HS-27A (cell line): ENCODE measurements around the gene SLC17A7.

ENCODE experiments used
- DNase-seq: peaks from one replicate; pipeline ENCODE4 v3.0.0-alpha.2; 2012; ENCODE audit warnings: low read depth, missing footprints

SLC17A7 gene

DNA sequence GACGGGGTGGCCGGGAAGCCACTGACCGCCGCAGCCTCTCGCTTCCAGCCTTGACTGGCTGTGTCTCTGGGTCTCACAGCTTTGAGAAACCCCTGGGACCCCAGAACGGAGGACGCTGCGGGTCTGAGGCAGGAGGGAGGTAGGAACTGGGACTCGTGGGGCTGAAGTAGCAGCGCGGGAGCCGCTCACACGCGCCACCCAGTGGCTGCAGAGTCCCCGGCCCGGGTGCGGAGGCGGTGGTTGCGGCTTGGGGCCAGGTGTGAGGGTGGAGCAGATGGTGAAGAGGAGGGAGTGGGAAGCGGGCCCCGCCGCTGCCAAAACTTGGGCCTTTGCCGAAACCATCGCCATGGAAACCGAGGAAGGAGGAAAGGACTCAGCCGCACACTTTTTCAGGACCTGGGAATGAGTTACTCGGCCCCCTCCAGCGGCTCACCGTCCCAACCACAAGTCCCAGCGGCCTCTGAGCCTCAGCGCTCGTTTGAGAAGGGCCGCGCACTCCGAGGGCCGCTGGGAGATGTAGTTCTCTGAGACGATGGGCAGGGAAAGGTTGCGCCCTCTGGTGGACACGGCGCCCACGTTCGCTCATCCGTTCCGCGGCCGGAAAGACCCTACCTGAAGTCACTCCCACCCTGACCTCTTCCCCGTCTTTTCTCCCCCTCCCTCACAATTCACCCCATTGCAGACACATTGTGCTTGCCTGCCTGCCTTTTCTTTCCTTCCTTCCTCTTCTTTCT lies 2.2 kb upstream of the SLC17A7 start:
- peak; percentile 89 for DNase-seq

GRCh38 chr19:49442771-49443365 lies 1.5 kb upstream of the SLC17A7 start:
- DNase-seq: peak; percentile 89

- DNase-seq: no peak
Measured at GRCh38 chr19:49442354-49442753, 1.0 kb upstream of the SLC17A7 start.

DNA sequence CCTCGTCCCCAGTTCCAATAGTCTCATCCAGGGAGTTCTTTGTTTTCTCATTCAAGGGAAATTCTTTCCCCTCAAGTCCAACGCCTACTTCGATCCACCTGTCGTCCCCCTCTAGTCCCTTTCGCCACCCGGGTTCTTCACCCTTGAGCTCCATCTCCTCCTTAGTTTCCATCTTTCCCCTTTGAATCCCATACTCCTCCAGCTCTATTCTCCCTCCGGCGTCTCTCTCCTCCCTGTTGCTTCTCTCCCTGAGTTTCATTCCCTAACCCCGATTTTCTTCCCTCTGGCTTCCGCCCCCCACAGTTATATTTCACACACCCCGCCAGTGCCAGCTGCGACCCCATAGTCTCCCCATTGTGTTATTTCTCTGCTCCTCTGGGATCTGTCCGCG lies 628 bp upstream of the SLC17A7 start:
- no peak for DNase-seq

DNA sequence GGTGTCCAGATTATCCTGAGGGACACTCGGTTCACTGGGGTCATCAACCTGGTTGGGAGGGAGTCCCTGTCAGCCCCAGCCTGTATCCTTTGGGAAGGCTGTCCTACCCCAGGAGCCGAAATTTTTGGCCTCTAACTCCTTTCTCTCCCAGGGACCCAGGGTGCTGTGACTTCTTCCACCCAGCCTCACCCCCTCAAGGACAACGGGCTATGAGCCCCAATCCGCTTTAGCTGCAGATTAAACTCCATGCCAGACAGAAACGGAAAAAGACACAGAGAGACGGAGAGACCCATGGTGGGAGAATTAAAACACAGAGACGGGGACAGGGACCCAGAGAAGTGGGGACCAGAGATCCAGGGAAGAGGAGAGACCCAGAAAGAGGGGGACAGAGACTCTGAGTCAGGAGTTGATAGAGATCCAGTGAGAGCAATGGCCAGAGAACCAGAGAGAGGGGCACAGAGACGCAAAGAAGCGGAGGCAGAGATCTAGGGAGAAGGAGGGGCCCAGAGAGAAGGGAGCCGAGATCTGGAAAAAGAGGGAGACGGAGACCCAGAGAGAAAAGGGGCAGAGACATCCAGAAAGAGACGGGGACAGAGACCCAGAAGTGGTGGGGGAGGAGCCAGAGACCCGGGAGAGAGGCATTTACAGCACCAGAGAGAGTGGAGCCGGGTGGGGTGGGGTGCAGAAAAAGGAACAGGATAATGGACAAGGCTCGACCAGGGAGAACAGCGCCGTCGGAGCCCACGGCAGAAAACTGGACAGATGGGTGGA lies 703 bp downstream of the SLC17A7 start:
- no peak for DNase-seq

DNA sequence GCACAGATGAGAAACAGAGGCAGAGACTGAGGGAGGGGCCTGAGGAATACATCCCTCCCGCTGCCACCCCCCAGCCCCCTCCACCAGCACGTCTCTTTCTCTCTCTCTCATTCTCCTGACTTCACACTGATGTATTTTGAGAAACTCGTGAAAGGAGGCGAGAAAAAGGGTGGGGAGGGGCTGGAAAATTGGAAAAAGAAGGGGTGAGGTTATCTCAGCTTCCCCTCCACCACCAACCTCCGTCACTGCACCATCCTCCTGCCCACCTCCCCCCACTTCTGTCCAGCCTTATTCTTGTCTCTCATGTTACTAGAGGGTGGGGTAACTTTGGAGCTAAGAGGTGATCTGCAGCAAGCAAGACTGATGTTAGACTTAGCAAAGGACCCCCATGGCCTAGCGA lies 1.5 kb downstream of the SLC17A7 start:
- DNase-seq: no peak

DNA sequence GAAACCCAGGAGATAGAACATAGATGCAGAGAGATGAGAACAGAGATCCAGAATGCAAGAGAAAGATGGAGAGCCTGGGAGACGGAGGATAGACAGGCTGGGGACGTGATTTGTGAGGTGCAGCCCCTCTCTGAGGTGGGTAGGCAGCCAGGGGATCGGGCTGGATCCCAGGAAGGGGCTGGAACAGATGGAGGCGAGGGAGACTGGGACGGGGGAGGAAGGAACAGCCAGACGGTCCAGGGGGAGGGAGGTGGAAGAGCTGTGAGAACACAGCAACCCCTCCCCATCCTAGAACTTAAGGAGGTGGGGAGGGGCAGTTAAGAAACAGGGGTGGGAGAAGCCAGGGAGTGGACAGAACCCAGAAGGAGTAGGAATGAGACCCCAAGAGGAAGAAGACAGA lies 3.1 kb downstream of the SLC17A7 start:
- no peak for DNase-seq

DNA sequence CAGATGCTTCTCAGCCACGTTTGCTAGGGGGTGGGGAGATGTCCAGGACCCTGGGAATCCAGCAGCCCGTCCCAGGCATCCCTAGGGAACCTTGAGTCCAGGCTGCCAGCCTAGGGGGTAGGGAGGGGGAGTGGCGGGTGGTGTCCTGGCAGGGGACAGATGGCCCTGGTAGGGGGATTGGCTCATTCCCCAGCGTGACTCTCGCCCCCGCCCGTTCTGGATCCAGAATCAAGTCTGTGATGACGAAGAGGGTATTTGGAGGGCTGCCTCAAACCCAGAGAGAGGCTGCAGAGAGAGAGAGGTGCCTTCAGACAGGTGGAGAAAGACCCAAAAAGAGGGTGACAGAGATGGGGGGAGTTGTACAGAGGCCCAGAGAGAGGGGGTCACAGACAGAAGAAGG lies 4.1 kb downstream of the SLC17A7 start:
- DNase-seq: no peak

DNA sequence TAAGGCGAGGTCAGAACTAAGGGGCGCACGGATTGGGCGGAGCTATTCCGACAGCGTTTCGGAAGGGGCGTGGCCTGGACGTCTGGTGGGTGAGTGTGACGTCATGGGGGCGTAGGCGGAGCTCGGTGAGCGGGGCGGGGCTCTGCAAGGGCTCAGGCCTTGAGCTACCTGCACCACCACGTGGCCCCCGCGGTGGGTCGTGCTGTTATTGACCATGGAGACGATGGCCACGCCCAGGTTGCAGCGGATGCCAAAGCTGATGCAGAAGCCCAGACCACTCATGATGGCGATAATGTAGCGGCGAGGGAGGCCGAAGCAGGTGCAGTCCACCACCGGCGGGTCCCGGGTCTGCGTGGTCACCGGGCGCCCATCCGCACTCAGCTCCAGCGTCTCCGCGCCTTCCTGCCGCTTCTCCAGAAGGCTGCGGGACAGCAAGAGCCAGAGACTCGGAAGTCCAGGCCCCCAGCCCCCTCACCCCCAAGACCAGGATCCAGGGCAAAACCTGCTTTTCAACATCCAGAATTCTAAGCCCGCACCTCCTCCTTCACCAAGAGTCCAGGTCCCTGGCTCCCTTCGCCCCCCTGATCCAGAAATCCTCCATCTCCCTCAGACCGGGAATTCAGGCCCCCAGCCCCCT lies 4.8 kb downstream of the SLC17A7 start:
- no peak for DNase-seq

DNA sequence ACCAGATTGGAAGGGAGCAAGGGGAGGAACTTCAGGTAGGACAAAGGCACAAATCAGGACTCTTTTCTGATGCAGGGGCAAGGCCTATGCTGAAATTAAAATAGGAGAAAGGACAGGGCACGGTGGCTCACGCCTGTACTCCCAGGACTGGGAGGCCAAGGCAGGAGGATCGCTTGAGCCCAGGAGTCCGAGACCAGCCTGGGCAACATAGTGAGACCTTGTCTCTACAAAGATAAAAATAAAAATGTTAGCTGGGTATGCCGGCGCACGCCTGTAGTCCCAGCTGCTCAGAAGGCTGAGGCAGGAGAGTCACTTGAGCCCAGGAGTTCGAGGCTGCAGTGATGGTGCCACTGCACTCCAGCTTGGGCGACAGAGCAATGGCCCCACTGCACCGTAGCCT lies 5.7 kb downstream of the SLC17A7 start:
- DNase-seq: no peak

DNA sequence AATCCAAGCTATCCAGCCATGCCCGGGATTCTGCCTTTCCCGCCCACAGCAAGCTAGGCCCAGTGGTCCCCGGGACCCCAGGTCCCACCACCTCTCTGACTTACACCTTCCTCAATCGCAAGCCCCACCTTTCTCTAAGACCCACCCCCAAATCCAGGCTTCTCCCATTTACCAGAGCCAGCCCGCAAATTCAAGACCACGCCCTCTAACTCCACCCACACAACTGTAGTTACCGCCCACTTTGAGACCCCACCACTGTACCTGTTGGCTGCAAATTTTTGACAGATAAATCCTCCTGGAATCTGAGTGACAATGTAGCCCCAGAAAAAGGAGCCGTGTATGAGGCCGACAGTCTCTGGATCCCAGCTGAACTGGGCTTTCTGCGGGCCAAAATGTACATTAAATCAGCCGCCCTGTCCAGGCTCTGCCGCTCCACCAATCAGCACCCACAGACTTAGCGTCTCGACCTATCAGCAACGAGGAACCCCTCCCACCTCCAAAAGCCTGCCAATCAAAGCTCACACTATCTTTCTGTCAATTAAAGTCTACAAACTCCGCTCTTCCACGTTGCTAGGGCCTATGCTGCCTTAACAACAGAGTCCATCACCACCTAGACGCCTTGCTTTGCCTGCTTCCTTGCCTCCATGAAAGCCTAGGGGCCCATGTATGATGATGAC lies 6.3 kb downstream of the SLC17A7 start:
- no peak for DNase-seq

GRCh38 chr19:49433240-49433901 lies 8.0 kb downstream of the SLC17A7 start:
- no peak for DNase-seq

- DNase-seq: no peak
Measured at GRCh38 chr19:49432141-49433073, 8.9 kb downstream of the SLC17A7 start.

DNA sequence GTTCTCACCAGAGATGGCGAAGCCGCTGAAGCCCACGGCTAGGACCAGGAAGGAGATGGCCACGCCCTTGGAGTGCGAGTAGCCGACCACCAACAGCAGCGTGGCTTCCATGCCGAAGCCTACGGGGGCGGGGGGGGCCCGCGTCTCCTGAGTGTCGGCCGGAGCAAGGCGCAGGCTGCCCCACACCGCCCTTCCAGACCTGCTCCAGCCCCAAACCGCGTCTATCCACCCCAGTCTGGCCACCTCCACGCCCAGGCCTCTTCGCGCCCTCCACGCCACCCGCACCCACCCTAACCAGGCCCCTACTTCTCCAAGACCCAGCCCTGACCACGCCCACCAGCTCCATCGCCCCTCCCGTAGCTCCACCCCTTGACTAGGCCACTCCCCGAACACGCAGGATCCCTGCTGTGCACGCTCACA lies 10.0 kb downstream of the SLC17A7 start:
- DNase-seq: no peak

GRCh38 chr19:49430678-49431329 lies 10.5 kb downstream of the SLC17A7 start:
- no peak for DNase-seq

GRCh38 chr19:49430172-49430677 lies 11.1 kb downstream of the SLC17A7 start:
- no peak for DNase-seq

- DNase-seq: no peak
Measured at GRCh38 chr19:49428547-49429451, 12.5 kb downstream of the SLC17A7 start.

DNA sequence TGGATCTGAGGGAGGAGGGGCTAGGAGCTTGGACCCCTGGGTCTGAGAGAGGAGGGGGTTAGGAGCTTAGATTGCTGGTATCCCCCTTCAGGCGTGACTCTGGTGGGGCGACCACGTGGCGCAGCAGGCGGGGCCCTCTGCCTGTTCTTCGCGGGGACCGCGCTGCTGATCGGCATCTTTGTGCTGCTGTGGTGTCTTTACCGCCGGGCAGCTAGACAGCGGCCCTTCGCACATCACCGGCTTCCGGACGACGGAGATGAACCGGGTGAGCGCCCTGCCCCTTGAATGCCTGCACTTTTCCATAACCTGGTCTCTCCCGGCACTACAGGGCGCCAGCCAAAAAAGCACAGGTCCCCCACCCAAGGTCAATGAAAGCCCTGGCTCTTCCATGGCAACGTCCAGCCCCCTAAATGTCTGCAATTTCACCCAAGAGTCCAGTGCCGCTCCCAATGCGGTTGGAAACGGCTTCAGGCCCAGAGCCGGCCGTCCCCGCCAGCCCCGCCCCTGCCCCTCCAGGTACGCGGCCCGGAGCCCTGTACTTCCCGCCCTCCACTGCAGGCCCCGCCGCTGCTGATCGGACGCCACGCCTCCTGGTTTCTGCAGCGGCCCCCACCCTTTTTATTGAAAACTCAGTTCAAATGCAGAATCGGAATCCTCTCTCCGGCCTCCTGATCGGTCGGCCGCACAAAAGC lies 13.3 kb downstream of the SLC17A7 start:
- no peak for DNase-seq
